A549 (cell line): ENCODE data around the gene OR10G4. TPM values are rescaled to one million over a fixed set of nuclear protein-coding genes. Genes with fewer than 3 reads are reported as not detected.

Source experiments
- ATAC-seq, 2 experiments: fragments of 200-7000 bp in 1 of 2; fragments of >200 bp in 1 of 2; cut with Nextera tagmentation in 1 of 2; cut with Tn5 transposase in 1 of 2; 3 replicates each; pipeline versions ENCODE4 v1.8.0 to v1.9.1; 2018 to 2020; ENCODE audit warnings: mild to moderate bottlenecking in 1 of 2, moderate library complexity in 1 of 2
- CTCF ChIA-PET: fragments of 300-600 bp; sonication (Branson Sonifier 250); formaldehyde crosslinking; extraction: SDS; loops from one replicate; lab custom pipeline; 2021; ENCODE audit warnings: antibody characterized with exemption, inconsistent platforms; lab: Yijun Ruan, JAX
- POLR2A ChIA-PET: fragments of 350-600 bp; formaldehyde crosslinking; extraction: SDS; loops from one replicate; lab custom pipeline; 2021; ENCODE audit warnings: antibody characterized with exemption, inconsistent platforms; lab: Yijun Ruan, JAX
- DNase-seq, 2 experiments: peaks; one replicate each; pipeline versions ENCODE4 v3.0.0 to v3.0.0-alpha.2; 2011 to 2016; ENCODE audit warnings: low read depth in 1 of 2, low spot score in 1 of 2
- FAIRE-seq: peaks from 2 replicates; lab custom pipeline; 2011; peaks lifted over from hg19 to GRCh38; lab: Jason Lieb, UNC
- H3K27ac ChIP-seq, 2 experiments: fragments of >200 bp; sonication (Bioruptor Twin); formaldehyde crosslinking; 3 replicates each; pipeline ENCODE4 v1.5.1; 2016 to 2017
- H3K4me1 ChIP-seq: fragments of >200 bp; sonication (Bioruptor Twin); formaldehyde crosslinking; 3 replicates; pipeline ENCODE4 v1.6.1; 2016
- H3K4me2 ChIP-seq: fragments of >200 bp; sonication (Bioruptor Twin); formaldehyde crosslinking; 3 replicates; pipeline ENCODE4 v1.6.1; 2016
- H3K4me3 ChIP-seq: fragments of >200 bp; sonication (Bioruptor Twin); formaldehyde crosslinking; 3 replicates; pipeline ENCODE4 v1.5.1; 2016
- H3K9me3 ChIP-seq: fragments of >200 bp; sonication (Bioruptor Twin); formaldehyde crosslinking; 3 replicates; pipeline ENCODE4 v1.6.1; 2016
- ATOH8 ChIP-seq: fragments of 250-450 bp; sonication (Bioruptor Pico); IDR thresholded peaks from 2 replicates; pipeline ENCODE4 v1.5.0; 2020; ENCODE audit warnings: low read depth, mild to moderate bottlenecking, moderate library complexity
- CEBPB ChIP-seq, 2 experiments: fragments of >200 bp in 1 of 2; sonication (Bioruptor Twin) in 1 of 2; formaldehyde crosslinking in 1 of 2; IDR thresholded peaks; 2 replicates each; pipeline ENCODE4 v1.6.1; 2012 to 2016
- CHD2 ChIP-seq: fragments of 150-350 bp; IDR thresholded peaks from 2 replicates; pipeline ENCODE4 v1.6.1; 2014; ENCODE audit warnings: low read length; ENCODE audit not compliant: partially characterized antibody
- CHD4 ChIP-seq: fragments of 200-600 bp; sonication (generic); IDR thresholded peaks from 2 replicates; pipeline ENCODE4 v1.6.1; 2016; ENCODE audit warnings: antibody characterized with exemption, mild to moderate bottlenecking, borderline replicate concordance
- CTCF ChIP-seq: fragments of >200 bp; sonication (Bioruptor Twin); formaldehyde crosslinking; IDR thresholded peaks from 3 replicates; pipeline ENCODE4 v1.5.1; 2016
- EHMT2 ChIP-seq: fragments of 200-600 bp; sonication (generic); IDR thresholded peaks from 2 replicates; pipeline ENCODE4 v1.6.1; 2016; ENCODE audit warnings: antibody characterized with exemption, low read depth, mild to moderate bottlenecking, moderate library complexity
- ESRRA ChIP-seq: fragments of 150-350 bp; IDR thresholded peaks from 2 replicates; pipeline ENCODE4 v1.6.1; 2014; ENCODE audit warnings: mild to moderate bottlenecking, low read length, borderline replicate concordance
- FOSB ChIP-seq: fragments of 250-450 bp; sonication (Bioruptor Pico); IDR thresholded peaks from 2 replicates; pipeline ENCODE4 v1.5.0; 2020; ENCODE audit warnings: mild to moderate bottlenecking, moderate library complexity
- FOXS1 ChIP-seq: fragments of 250-450 bp; sonication (Bioruptor Pico); IDR thresholded peaks from 2 replicates; pipeline ENCODE4 v1.5.0; 2020; ENCODE audit warnings: mild to moderate bottlenecking, moderate library complexity
- HES2 ChIP-seq: fragments of >200 bp; sonication (Bioruptor Twin); formaldehyde crosslinking; IDR thresholded peaks from 2 replicates; pipeline ENCODE4 v1.6.1; 2016
- HOXA7 ChIP-seq: fragments of 250-450 bp; sonication (Bioruptor Pico); IDR thresholded peaks from 2 replicates; pipeline ENCODE4 v1.5.0; 2020; ENCODE audit warnings: mild to moderate bottlenecking, moderate library complexity
- KDM1A ChIP-seq: fragments of 200-600 bp; sonication (generic); IDR thresholded peaks from 2 replicates; pipeline ENCODE4 v1.6.1; 2016; ENCODE audit warnings: low read depth, mild to moderate bottlenecking
- MAZ ChIP-seq: fragments of 150-350 bp; IDR thresholded peaks from 2 replicates; pipeline ENCODE4 v1.6.1; 2014; ENCODE audit warnings: antibody characterized with exemption, low read depth, low read length, borderline replicate concordance
- MYC ChIP-seq: IDR thresholded peaks from 2 replicates; pipeline ENCODE4 v1.6.1; 2012; ENCODE audit warnings: mild to moderate bottlenecking, inconsistent platforms, low read length, improper control_type of control experiment, borderline replicate concordance
- NFE2L2 ChIP-seq: fragments of 150-350 bp; conservative IDR thresholded peaks from 2 replicates; pipeline ENCODE4 v1.6.1; 2014; ENCODE audit warnings: low read length
- NR3C1 ChIP-seq: fragments of >200 bp; sonication (Bioruptor Twin); formaldehyde crosslinking; IDR thresholded peaks from 3 replicates; pipeline ENCODE4 v1.6.1; 2017
- POLR2A ChIP-seq: IDR thresholded peaks from 2 replicates; pipeline ENCODE4 v1.6.1; 2012; ENCODE audit warnings: mild to moderate bottlenecking, low read length
- RAD21 ChIP-seq, 2 experiments: fragments of >200 bp in 1 of 2; sonication (Bioruptor Twin) in 1 of 2; formaldehyde crosslinking in 1 of 2; IDR thresholded peaks in 1 of 2; conservative IDR thresholded peaks in 1 of 2; 2 replicates in 1 of 2; 3 replicates in 1 of 2; pipeline ENCODE4 v1.6.1; 2012 to 2018; ENCODE audit warnings: inconsistent platforms in 1 of 2
- SMC3 ChIP-seq: fragments of >200 bp; sonication (Bioruptor Twin); formaldehyde crosslinking; IDR thresholded peaks from 3 replicates; pipeline ENCODE4 v1.6.1; 2018; ENCODE audit warnings: inconsistent platforms
- SREBF2 ChIP-seq: fragments of 450-650 bp; IDR thresholded peaks from 2 replicates; pipeline ENCODE4 v1.6.1; 2014; ENCODE audit warnings: mild to moderate bottlenecking, moderate library complexity
- ZFP36 ChIP-seq: fragments of 450-650 bp; IDR thresholded peaks from 2 replicates; pipeline ENCODE4 v1.6.1; 2014; ENCODE audit warnings: borderline replicate concordance; ENCODE audit not compliant: partially characterized antibody
- WGBS: methylation state at CpG from one replicate; pipeline ENCODE4 v1.1.6; 2017; ENCODE audit errors: missing lambda C conversion rate; 5-methylcytosine and 5-hydroxymethylcytosine counted together
- polyA minus RNA-seq: library from RNA; depleted of rRNA, polyadenylated mRNA; stranded (reverse); fragments of >200 nt; gene quantifications from 2 replicates; pipeline ENCODE4 v1.2.3, GENCODE V29; 2011; rRNA and poly(A)+ RNA removed
- polyA plus RNA-seq, 4 experiments: library from polyadenylated mRNA; depleted of rRNA in 3 of 4; stranded (reverse); fragments of >200 nt; fragmentation: RNase III in 1 of 4; extraction: RNeasy Plus Mini Kit Qiagen cat#74134 plus additional on column Dnase treatment in 1 of 4; gene quantifications; 2 replicates in 3 of 4; 3 replicates in 1 of 4; pipeline ENCODE4 v1.2.3, GENCODE V29; 2011 to 2017
- TF ChIP-seq, protein P1 (sequence below): fragments of >200 bp; sonication (Bioruptor Twin); formaldehyde crosslinking; IDR thresholded peaks from 3 replicates; pipeline ENCODE4 v1.6.1; 2016
- TF ChIP-seq, protein P2 (sequence below): fragments of 250-450 bp; sonication (Bioruptor Pico); IDR thresholded peaks from 2 replicates; pipeline ENCODE4 v1.5.0; 2021; ENCODE audit warnings: mild to moderate bottlenecking, moderate library complexity, borderline replicate concordance
- TF ChIP-seq, protein P3 (sequence below): IDR thresholded peaks from 2 replicates; pipeline ENCODE4 v1.6.1; 2012

The OR10G4 gene
- polyA plus RNA-seq (2011; rRNA removed) (not detected in 2 replicates), polyA plus RNA-seq (2017; fragmentation: RNase III; extraction: RNeasy Plus Mini Kit Qiagen cat#74134 plus additional on column Dnase treatment) (not detected in 3 replicates), polyA minus RNA-seq (not detected in 2 replicates)
- polyA plus RNA-seq (2012; cell fraction: cytosol; rRNA removed) = not detected in 2 replicates
- polyA plus RNA-seq (2012; cell fraction: nucleus; rRNA removed) = not detected in 2 replicates

DNA sequence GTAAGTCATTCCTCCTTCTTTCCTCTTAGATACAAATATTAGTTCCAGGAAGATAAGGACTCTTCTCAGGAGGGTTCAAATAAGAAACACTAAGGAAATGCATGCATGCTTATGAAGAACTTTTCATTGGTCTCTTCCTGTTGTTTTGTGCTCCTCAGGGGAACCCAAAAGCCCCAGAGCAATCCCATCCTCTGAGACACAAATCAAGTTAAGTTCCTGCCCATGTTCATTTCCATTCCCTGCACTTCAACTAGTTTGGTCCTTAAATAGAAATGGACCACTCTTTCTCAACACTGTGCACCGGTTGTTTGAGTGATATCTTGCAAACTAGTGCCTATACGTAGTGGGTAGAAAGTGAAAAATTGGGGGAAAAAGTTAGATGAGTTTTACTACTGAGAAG, at the start of gene OR10G4:
TSS of gene OR10G4 (plus strand) at position 301 of the 400 bp plus-strand sequence. CDS start 2,578 bp downstream, outside the sequence.
- FAIRE-seq = no peak
- DNase-seq = no peak
- Histone ChIP-seq H3K27ac (no peak within 1 kb of the TSS), H3K4me1 (no peaks in the 10 kb centered on the region), H3K4me3 (no peak within 1 kb of the TSS), H3K9me3 (no peaks in the 10 kb centered on the region), H3K4me2 (no peak within 1 kb of the TSS)
- ChIA-PET POLR2A (no interaction called here), CTCF (no interaction called here)
- no peak for TF ChIP-seq FOSB (CRISPR knock-in tag)
- TF ChIP-seq, protein P1, sequence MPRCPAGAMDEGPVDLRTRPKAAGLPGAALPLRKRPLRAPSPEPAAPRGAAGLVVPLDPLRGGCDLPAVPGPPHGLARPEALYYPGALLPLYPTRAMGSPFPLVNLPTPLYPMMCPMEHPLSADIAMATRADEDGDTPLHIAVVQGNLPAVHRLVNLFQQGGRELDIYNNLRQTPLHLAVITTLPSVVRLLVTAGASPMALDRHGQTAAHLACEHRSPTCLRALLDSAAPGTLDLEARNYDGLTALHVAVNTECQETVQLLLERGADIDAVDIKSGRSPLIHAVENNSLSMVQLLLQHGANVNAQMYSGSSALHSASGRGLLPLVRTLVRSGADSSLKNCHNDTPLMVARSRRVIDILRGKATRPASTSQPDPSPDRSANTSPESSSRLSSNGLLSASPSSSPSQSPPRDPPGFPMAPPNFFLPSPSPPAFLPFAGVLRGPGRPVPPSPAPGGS = no peak
- TF ChIP-seq, protein P2, sequence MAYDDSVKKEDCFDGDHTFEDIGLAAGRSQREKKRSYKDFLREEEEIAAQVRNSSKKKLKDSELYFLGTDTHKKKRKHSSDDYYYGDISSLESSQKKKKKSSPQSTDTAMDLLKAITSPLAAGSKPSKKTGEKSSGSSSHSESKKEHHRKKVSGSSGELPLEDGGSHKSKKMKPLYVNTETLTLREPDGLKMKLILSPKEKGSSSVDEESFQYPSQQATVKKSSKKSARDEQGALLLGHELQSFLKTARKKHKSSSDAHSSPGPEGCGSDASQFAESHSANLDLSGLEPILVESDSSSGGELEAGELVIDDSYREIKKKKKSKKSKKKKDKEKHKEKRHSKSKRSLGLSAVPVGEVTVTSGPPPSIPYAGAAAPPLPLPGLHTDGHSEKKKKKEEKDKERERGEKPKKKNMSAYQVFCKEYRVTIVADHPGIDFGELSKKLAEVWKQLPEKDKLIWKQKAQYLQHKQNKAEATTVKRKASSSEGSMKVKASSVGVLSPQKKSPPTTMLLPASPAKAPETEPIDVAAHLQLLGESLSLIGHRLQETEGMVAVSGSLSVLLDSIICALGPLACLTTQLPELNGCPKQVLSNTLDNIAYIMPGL (CRISPR knock-in tag) = no peak
- TF ChIP-seq KDM1A = no peak
- TF ChIP-seq ZFP36 = no peak
- no peak for TF ChIP-seq ESRRA
- no peak for TF ChIP-seq RAD21 (conservative IDR thresholded peaks at IDR 0.05 in 1 of 2, IDR thresholded peaks at IDR 0.05 in 1 of 2)
- WGBS = 2% methylated on average over 2 of the region's 2 CpGs
- ATAC-seq = no peak

GRCh38 chr11:123973816-123974215, 39.0 kb upstream of the OR10G4 start:
- Histone ChIP-seq H3K9me3 (no peaks in the 10 kb centered on the region), H3K27ac (no peak overlapping the region), H3K4me1 (no peaks in the 10 kb centered on the region), H3K4me3 (no peak overlapping the region), H3K4me2 (no peak overlapping the region)
- ChIA-PET CTCF (no interaction called here), POLR2A (no interaction called here)
- no peak for ATAC-seq
- TF ChIP-seq ATOH8 (CRISPR knock-in tag) (no peak), NR3C1 (no peak), SMC3 (no peak), MAZ (no peak), CHD4 (no peak), EHMT2 (no peak), FOXS1 (CRISPR knock-in tag) (no peak), CTCF (no peak), FOSB (CRISPR knock-in tag) (no peak), CEBPB (IDR thresholded peaks at IDR 0.05) (no peak), HOXA7 (no peak), NFE2L2 (no peak), MYC (no peak), HES2 (no peak), POLR2A (no peak), SREBF2 (no peak), CHD2 (no peak)
- TF ChIP-seq, protein P3, sequence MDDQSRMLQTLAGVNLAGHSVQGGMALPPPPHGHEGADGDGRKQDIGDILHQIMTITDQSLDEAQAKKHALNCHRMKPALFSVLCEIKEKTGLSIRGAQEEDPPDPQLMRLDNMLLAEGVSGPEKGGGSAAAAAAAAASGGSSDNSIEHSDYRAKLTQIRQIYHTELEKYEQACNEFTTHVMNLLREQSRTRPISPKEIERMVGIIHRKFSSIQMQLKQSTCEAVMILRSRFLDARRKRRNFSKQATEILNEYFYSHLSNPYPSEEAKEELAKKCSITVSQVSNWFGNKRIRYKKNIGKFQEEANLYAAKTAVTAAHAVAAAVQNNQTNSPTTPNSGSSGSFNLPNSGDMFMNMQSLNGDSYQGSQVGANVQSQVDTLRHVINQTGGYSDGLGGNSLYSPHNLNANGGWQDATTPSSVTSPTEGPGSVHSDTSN = no peak
- TF ChIP-seq, protein P2 (CRISPR knock-in tag) = no peak
- no peak for DNase-seq
- WGBS = 0% methylated on average over 1 of the region's 1 CpG
- FAIRE-seq = no peak
